HG02970 (cell line): ENCODE results near the gene MITF.

Experiments used
- ATAC-seq: cut with Tn5 transposase; IDR thresholded peaks from one replicate; pipeline ENCODE4 v1.9.1; 2021; ENCODE audit warnings: mild to moderate bottlenecking, moderate library complexity, moderate number of reproducible peaks; ENCODE audit not compliant: unreplicated experiment, low FRiP score

Gene MITF

GRCh38 chr3:69999140-70000027 is 260.1 kb downstream of the MITF start, which contains the start of gene SAMMSON:
Gene SAMMSON, plus strand, starts transcription at chr3:69999733.
- no peak for ATAC-seq

DNA sequence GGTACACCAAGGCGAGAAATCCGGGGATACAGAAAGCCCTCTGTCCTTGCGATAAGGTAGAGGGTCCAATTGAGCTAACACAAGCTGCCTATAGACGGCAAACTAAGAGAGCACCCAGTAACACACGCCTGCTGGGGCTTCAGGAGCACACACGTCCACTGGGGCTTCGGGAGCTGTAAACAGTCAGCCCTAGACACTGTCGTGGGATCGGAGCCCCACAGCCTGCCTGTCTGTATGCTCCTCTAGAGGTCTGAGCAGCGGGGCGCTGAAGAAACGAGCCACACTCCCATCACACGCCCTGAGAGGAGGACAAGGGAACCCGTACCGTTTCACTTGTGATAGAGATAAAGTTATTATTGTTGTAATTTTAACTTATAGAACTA is 260.8 kb downstream of the MITF start:
- no peak for ATAC-seq

GRCh38 chr3:70000563-70001081 is 261.4 kb downstream of the MITF start:
- no peak for ATAC-seq

GRCh38 chr3:70003119-70003518 is 263.9 kb downstream of the MITF start:
- ATAC-seq: no peak

DNA sequence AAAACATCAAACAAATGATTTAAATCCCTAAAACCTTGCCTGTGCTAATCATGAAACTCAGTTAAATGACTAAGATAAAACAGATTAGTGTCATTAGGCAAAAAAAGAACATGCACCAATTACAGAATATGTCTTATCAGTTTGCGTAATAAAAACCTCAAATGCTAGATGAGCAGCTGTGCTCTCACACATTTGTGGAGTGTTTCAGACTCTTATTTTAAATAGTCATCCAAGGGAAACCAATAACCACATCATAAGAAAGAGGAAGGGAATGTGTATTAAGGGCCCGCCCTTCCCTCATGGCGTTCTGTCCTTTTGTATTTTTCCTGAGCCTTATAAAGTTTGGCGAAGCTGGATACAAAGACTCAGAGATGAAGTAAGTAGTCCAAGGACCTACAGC is 266.8 kb downstream of the MITF start:
- no peak for ATAC-seq

DNA sequence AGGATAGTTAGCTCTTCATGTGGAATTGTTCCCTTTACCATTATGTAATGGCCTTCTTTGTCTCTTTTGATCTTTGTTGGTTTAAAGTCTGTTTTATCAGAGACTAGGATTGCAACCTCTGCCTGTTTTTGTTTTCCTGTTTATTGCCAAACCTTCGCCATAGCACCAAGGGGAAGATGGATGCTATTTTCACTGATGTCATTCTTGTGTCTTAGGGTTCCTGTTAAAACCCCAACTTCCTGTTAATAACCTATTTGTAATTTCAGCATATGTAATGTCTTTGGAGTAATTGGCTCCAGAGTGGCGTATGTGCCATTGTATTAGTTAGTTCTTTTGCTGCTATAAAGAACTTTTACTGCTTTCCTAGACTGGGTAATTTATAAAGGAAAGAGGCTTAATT is 271.1 kb downstream of the MITF start:
- ATAC-seq: no peak

GRCh38 chr3:70011582-70011981 is 272.3 kb downstream of the MITF start:
- ATAC-seq: no peak
